K562 (cell line): ENCODE data around the gene USP32.

Source experiments
- ATF2 ChIP-seq: sonication (generic); formaldehyde crosslinking; IDR thresholded peaks from 2 replicates; pipeline ENCODE4 v1.8.1; 2022; ENCODE audit warnings: missing genetic modification reagents
- CTCF ChIP-seq, 3 experiments: IDR thresholded peaks in 2 of 3; conservative IDR thresholded peaks in 1 of 3; 2 replicates each; pipeline ENCODE4 v1.5.1; 2011 to 2012; ENCODE audit warnings: low read length in 3 of 3, mild to moderate bottlenecking in 3 of 3, control low read depth in 2 of 3, improper control_type of control experiment in 1 of 3, inconsistent platforms in 1 of 3, low read depth in 1 of 3, mixed read lengths in 1 of 3, moderate library complexity in 1 of 3; ENCODE audit not compliant: insufficient read depth in 2 of 3
- DNMT1 ChIP-seq: fragments of 450-650 bp; IDR thresholded peaks from 2 replicates; pipeline ENCODE4 v1.6.1; 2016; ENCODE audit warnings: antibody characterized with exemption, mild to moderate bottlenecking
- EP300 ChIP-seq: IDR thresholded peaks from 2 replicates; pipeline ENCODE4 v1.6.1; 2012; ENCODE audit warnings: low read length, improper control_type of control experiment
- NFYB ChIP-seq: IDR thresholded peaks from 2 replicates; pipeline ENCODE4 v1.6.1; 2011; ENCODE audit warnings: mild to moderate bottlenecking, moderate library complexity; ENCODE audit not compliant: insufficient read length; ENCODE audit errors: extremely low read depth
- POLR3A ChIP-seq: IDR thresholded peaks from 2 replicates; pipeline ENCODE4 v1.6.1; 2011; ENCODE audit warnings: borderline replicate concordance, mild to moderate bottlenecking, moderate library complexity; ENCODE audit not compliant: insufficient read length, insufficient read depth; ENCODE audit errors: extremely low read depth
- RAD21 ChIP-seq, 2 experiments: fragments of 250-450 bp in 1 of 2; fragments of 450-650 bp in 1 of 2; sonication (Bioruptor Pico) in 1 of 2; formaldehyde crosslinking in 1 of 2; IDR thresholded peaks in 1 of 2; conservative IDR thresholded peaks in 1 of 2; 2 replicates each; pipeline versions ENCODE4 v1.4.0 to v1.8.0; 2020 to 2022; ENCODE audit warnings: mild to moderate bottlenecking in 2 of 2, moderate library complexity in 1 of 2
- RFX5 ChIP-seq: IDR thresholded peaks from 2 replicates; pipeline ENCODE4 v1.6.1; 2011; ENCODE audit warnings: low read depth, mild to moderate bottlenecking, improper control_type of control experiment, low read length
- SLC30A9 ChIP-seq: fragments of 250-450 bp; sonication (Bioruptor Pico); IDR thresholded peaks from 2 replicates; pipeline ENCODE4 v1.8.0; 2022; ENCODE audit warnings: mild to moderate bottlenecking, moderate library complexity
- SMAD2 ChIP-seq: fragments of 150-350 bp; IDR thresholded peaks from 2 replicates; pipeline ENCODE4 v1.6.1; 2014; ENCODE audit warnings: low read depth, mild to moderate bottlenecking, low read length
- TF ChIP-seq, protein P1 (sequence below): conservative IDR thresholded peaks from 2 replicates; pipeline ENCODE4 v1.6.1; 2011; ENCODE audit warnings: low read depth, mild to moderate bottlenecking, low read length; ENCODE audit not compliant: control insufficient read depth
- TF ChIP-seq, protein P2 (sequence below): sonication (generic); formaldehyde crosslinking; IDR thresholded peaks from 2 replicates; pipeline ENCODE4 v1.8.1; 2023; ENCODE audit warnings: mild to moderate bottlenecking, missing genetic modification reagents

DNA sequence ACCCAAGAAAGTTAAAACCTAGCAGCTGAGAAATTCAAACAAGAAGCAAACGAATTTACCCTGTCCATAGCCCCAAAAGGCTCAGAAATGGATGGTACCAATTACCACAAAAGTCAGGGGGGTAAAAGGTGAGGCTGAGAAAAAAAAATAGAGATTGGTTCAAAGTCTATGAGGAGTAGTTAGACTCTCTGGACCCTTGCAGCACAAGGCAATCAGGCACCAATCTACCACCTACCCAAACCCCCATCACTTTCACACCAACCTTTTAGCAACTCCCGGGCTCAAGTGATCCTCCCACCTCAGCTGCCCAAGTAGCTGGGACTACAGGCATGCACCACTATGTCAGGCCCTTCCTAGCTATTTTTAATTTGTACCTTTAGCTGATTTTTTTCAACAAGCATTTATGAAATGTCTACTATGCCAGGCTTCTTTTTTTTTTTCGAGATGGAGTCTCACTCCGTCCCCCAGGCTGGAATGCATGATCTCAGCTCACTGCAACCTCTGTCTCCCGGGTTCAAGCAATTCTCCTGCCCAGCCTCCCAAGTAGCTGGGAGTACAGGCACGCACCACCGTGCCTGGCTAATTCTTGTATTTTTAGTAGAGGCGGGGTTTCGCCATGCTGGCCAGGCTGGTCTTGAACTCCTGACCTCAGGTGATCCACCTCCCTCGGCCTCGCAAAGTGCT, 40.8 kb downstream of the USP32 start:
- TF ChIP-seq CTCF (IDR thresholded peaks at IDR 0.05 in 2 of 3, conservative IDR thresholded peaks at IDR 0.05 in 1 of 3; ENCODE audit: insufficient read depth in 2 of 3, low read depth in 1 of 3, low read length in 3 of 3) (no peak), EP300 (no peak), NFYB (no peak), RAD21 (CRISPR knock-in tag; conservative IDR thresholded peaks at IDR 0.05 in 1 of 2, IDR thresholded peaks at IDR 0.05 in 1 of 2) (no peak), SMAD2 (no peak), POLR3A (no peak), DNMT1 (no peak), ATF2 (no peak), SLC30A9 (CRISPR knock-in tag) (no peak), RFX5 (no peak)
- TF ChIP-seq, protein P1, sequence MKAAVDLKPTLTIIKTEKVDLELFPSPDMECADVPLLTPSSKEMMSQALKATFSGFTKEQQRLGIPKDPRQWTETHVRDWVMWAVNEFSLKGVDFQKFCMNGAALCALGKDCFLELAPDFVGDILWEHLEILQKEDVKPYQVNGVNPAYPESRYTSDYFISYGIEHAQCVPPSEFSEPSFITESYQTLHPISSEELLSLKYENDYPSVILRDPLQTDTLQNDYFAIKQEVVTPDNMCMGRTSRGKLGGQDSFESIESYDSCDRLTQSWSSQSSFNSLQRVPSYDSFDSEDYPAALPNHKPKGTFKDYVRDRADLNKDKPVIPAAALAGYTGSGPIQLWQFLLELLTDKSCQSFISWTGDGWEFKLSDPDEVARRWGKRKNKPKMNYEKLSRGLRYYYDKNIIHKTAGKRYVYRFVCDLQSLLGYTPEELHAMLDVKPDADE, result no peak
- TF ChIP-seq, protein P2, sequence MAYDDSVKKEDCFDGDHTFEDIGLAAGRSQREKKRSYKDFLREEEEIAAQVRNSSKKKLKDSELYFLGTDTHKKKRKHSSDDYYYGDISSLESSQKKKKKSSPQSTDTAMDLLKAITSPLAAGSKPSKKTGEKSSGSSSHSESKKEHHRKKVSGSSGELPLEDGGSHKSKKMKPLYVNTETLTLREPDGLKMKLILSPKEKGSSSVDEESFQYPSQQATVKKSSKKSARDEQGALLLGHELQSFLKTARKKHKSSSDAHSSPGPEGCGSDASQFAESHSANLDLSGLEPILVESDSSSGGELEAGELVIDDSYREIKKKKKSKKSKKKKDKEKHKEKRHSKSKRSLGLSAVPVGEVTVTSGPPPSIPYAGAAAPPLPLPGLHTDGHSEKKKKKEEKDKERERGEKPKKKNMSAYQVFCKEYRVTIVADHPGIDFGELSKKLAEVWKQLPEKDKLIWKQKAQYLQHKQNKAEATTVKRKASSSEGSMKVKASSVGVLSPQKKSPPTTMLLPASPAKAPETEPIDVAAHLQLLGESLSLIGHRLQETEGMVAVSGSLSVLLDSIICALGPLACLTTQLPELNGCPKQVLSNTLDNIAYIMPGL (CRISPR knock-in tag), result no peak
